Smooth muscle cell of the umbilical artery (primary cell): ENCODE data around the gene CDKN1A. TPM values are rescaled to one million over a fixed set of nuclear protein-coding genes. Genes with fewer than 3 reads are reported as not detected.

Source experiments
- total RNA-seq: library from RNA; depleted of rRNA; stranded (reverse); fragments of >200 nt; gene quantifications from 2 replicates; pipeline ENCODE4 v1.2.3, GENCODE V29; 2014

CDKN1A gene
- total RNA-seq: 567 and 603 TPM in 2 replicates

DNA sequence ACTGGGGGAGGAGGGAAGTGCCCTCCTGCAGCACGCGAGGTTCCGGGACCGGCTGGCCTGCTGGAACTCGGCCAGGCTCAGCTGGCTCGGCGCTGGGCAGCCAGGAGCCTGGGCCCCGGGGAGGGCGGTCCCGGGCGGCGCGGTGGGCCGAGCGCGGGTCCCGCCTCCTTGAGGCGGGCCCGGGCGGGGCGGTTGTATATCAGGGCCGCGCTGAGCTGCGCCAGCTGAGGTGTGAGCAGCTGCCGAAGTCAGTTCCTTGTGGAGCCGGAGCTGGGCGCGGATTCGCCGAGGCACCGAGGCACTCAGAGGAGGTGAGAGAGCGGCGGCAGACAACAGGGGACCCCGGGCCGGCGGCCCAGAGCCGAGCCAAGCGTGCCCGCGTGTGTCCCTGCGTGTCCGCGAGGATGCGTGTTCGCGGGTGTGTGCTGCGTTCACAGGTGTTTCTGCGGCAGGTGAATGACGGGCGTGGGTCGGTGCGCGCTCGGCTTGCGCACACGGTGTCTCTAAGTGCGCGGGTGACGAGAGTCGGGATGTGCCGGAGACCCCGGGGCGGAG is at the start of gene CDKN1A:
Gene CDKN1A (plus strand): TSS at position 227 of the 555 bp plus-strand sequence. CDS start 5,388 bp downstream, outside the sequence.

DNA sequence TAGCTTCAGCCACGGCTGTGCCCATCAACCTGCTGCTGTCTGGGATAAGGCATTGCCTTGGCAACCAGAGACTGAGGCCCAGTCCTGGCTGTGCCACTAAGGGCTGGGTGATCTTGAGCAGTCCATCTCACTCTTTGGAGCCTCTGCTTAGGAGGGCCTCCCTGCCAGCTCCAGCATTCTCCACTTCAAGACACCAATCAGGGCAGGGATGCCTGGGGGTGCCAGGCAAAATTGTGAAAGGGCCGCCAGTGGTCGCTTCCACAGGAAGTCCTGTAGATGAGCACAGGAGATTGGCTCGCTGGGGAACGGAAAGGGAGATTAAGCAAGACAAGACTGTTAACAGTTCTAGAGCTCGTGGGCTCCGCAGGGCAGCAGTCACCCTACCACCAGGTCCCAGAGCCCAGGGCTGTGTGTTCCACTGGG is 19.0 kb downstream of the CDKN1A start, which contains the start of gene RAB44:
Gene RAB44 (plus strand): TSS at position 346 of the 423 bp plus-strand sequence. CDS start 6,410 bp downstream, outside the sequence.

Other genes with a start within 250 kb of the CDKN1A start
- gene PXT1, start 235.9 kb upstream of the CDKN1A start, total RNA-seq: not detected in 2 replicates
- 63.5 and 114 TPM in 2 replicates for gene KCTD20, start 235.7 kb upstream of the CDKN1A start, total RNA-seq
- gene STK38, start 131.2 kb upstream of the CDKN1A start, total RNA-seq: 19.6 and 26.4 TPM in 2 replicates
- 119 and 356 TPM in 2 replicates for gene SRSF3, start 84.4 kb upstream of the CDKN1A start, total RNA-seq
- gene RAB44, start 19.1 kb downstream of the CDKN1A start, total RNA-seq: not detected in 2 replicates
- 0.18 and 0.30 TPM in 2 replicates for gene CPNE5, start 160.7 kb downstream of the CDKN1A start, total RNA-seq
- 31.6 and 43.4 TPM in 2 replicates for gene PPIL1, start 196.1 kb downstream of the CDKN1A start, total RNA-seq
- 55.0 and 63.8 TPM in 2 replicates for gene C6orf89, start 207.2 kb downstream of the CDKN1A start, total RNA-seq